T47D (cell line): Measurements from ENCODE around the gene TMEM238L.

Experiments used
- DNase-seq, 2 experiments: peaks; one replicate each; pipeline versions ENCODE4 v3.0.0 to v3.0.0-alpha.2; 2011 to 2012; ENCODE audit warnings: low read depth in 1 of 2, low spot score in 1 of 2
- JUND ChIP-seq: IDR thresholded peaks from 2 replicates; pipeline ENCODE4 v1.6.1; 2012; ENCODE audit warnings: low read depth
- in situ Hi-C: cut with HindIII; loops from 2 replicates; pipeline ENCODE4 v1.10.0; 2016; ENCODE audit warnings: low sequenced_read_pairs, low pct_unique_long_range_greater_than_20kb

Gene TMEM238L

DNA sequence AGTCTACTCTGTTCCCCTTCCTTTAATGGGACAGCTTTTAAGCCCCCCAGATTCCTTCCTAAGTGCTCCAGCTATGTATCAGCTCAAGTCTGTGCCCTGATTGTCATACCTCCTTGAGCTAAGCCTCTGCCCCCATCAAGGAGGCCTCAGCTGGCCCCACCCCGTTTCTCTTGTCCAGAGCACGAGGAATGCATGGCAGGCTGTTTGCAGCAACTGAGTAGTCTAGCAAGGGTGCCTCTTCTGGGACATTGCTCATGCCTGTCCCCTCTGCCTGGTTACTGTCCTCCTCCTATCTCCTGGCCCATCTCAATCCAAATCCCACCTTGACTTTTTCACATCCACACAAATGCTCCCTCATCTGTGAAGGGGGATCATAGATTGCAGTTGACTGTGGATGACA, 46.3 kb downstream of the TMEM238L start:
- in situ Hi-C loops, result no loop called here
- no peak for TF ChIP-seq JUND
- no peak for DNase-seq

DNA sequence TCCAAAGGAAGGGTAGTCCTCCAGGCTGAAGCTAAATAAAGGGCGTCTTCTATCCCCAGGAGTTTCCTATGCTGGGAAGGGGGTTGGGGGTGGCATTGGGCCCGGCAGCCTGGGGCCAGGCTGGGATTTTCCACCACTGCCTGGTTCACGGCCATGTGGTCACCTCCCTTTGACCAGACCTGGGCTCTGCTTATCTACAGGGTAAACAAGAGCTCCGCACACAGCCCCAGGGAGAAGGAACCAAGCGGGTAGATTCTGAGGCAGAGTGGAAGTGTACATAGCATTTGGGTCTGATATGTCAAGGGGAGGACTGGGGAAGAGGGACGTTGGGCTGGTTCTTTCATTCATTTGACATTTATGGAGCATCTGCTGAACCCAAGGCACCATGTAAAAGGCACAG, 46.8 kb downstream of the TMEM238L start:
- TF ChIP-seq JUND, result no peak
- in situ Hi-C loops, result no loop called here
- peak in 1 of 2 experiments; percentile 55 for DNase-seq

DNA sequence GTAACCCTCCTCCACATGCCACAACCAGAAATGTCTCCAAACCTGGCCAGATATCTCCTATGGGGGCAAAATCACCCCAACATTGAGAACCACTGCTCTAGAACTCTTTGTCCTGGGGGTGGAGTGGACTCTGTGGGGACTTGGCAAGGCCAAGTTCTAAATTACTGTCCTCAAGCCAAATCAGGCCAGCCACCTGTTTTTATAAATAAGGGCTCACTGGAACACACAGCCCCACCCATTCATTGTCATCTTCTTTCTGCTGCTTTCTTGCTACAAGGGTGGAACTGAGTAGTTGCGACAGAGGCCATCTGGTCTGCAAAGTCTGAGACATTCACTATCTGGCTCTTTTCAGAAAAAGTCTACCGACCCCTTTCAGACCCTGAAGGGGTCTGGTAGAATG, 47.3 kb downstream of the TMEM238L start:
- in situ Hi-C loops, result no loop called here
- TF ChIP-seq JUND, result no peak
- no peak for DNase-seq

DNA sequence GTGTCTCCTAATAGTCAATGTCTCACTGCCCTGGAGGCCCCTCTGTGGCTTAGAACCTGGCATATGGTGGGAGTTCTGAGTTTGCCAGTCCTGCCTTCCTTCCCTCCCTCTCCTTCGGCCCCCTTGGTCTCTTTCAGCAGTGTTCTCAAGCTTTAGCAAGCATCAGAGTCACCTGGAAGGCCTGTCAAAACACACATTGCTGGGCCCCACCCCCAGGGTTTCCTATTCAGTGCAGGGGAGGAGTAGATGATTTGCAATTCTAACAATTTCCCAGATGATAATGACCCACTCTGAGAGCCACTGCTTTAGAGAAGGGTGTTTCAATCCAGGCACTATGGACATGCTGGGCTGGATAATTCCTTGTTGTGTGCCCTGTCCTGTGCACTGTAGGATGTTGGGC, 47.7 kb downstream of the TMEM238L start:
- no peak for DNase-seq
- TF ChIP-seq JUND, result no peak
- in situ Hi-C loops, result no loop called here

DNA sequence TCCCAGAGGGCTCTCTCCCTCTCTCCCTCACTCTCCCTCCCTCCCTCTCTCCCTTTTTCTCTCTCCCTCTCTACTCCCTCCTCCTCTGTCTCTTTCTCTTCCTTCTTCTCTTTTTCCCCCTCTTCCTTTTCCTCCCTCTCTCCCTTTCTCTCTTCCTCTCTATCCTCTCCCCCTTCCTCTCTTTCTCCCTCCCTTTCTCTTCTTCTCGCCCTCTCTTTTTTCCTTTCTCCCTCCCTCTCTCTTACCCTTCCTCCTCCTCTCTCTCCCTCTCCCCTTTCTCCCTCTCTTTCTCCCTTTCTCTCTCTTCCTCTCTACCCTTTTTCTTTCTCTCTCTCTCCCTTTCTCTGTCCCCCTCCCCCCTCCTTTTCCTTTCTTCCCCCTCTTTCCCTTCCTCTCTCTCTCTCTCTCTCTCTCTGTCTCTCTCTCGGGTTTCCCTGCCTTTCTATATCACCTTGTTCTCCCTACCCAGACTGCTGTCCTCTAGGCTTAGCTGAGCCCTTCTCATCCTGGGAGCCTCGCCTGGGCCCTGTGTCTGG, 48.2 kb downstream of the TMEM238L start:
- TF ChIP-seq JUND, result no peak
- in situ Hi-C loops, result no loop called here
- DNase-seq, result no peak

DNA sequence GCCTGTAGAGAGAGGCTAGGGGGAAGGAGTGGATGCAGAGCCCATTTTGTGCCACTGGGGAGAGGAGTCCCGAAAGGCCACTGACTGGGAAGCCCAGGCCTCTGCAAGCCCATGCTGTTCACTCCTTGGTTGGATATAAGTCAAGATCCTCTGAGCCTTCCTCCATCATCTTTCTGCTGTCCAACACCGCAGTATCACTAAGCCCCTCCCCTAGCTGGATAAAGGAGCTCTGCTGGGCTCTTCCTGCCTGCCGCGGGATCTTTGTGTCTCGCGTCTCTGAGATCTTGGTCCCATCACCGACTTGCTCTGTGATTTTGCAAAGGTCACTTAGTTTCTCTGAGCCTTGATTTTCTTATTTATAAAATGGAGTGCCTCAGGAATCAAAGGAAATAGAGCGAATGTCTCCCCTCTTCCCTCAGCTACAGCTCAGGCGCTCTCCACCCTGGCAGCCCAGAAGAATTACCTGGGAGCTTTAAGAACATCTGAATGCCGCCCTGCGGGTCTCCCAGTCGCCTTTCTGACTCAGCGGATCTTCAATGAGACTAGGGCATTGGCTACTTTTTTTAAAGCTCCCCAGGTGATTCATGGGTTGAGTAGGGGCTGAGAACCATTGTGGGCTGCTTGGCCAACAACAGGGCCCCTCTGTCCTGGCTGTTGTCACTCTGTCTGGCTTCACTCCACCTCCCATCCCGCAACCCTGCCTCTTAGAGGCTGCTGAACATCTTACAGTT, 48.9 kb downstream of the TMEM238L start:
- TF ChIP-seq JUND, result no peak
- in situ Hi-C loops, result no loop called here
- no peak for DNase-seq

DNA sequence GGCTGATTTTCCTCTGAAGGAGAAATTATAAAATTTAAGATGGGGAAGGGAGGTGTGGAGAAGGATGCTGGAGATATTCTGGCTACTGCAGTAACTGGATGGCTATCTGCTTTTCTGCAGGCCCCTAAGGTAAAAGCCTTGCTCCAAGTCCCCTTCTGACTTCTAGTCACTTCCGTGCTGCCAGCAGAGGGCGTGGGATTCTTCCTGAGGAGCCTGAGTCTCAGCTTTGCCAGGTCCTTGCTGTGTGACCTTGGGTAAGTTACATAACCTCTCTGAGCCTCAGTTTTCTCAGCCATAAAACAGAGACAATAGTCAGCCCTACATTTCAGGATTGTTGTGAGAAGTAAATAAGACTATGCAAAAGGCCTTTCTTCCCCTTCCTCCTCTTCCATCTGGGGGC, 49.8 kb downstream of the TMEM238L start:
- TF ChIP-seq JUND, result no peak
- in situ Hi-C loops, result no loop called here
- peak; percentile 14 to 48 for DNase-seq

DNA sequence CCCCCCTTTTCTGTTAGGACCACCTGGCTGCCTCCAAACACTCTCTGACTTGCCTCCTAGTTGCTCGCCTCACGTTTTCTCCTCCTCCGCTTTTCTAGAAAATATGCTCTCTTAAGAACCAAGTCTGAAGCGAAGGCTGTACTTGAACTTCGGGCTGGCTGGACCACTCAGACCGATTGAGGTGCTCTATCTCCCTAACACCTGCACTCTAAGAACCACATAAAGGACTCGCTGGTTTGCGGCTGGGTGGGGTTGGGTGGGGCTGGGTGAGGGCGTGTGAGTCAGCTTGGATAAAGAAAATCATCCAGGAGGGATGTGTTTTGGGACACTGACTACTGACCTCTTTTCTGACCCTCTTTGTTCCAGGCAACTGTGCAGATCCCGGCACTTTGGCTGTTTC, 51.2 kb downstream of the TMEM238L start:
- in situ Hi-C loops, result no loop called here
- TF ChIP-seq JUND, result no peak
- DNase-seq, result no peak

DNA sequence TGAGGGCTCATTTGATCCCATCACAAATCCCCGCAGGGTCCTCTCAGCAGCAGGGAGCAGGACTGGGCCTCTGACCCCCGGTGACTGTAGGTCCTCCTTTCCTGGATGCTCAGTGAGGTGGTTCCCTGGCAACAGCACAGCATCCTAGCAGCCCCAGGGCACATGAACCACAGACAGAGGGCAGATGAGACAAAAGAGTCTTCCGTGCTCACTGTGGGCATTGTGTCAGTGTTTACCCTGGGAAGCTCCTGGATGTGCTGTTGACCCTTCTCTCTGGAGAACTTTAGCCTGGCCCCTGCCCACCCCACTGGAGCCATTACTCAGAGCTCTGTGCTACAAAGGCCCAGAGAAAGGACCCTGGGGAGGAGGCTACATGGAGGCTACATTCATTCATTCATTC, 52.3 kb downstream of the TMEM238L start:
- in situ Hi-C loops, result no loop called here
- no peak for TF ChIP-seq JUND
- no peak for DNase-seq

DNA sequence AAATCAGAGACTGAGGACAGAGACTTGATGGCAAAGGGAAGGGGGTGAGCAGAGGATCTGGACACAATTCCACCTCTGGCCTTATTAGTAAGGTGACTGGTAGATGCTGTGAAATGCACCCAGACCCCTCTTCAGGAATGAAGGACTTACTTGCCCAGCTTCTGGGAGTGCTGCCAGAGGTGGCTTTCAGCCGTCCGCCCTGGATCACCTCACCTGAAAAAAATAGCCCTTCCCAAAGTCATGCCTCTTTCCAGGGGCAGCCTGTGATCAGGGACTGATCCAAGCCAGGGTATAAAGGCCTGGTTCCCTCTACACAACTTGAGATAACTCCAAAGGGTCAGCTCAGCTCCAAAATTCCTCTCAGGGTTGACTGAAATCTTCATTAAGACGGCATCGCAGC, 53.7 kb downstream of the TMEM238L start:
- in situ Hi-C loops, result no loop called here
- no peak for DNase-seq
- TF ChIP-seq JUND, result no peak

DNA sequence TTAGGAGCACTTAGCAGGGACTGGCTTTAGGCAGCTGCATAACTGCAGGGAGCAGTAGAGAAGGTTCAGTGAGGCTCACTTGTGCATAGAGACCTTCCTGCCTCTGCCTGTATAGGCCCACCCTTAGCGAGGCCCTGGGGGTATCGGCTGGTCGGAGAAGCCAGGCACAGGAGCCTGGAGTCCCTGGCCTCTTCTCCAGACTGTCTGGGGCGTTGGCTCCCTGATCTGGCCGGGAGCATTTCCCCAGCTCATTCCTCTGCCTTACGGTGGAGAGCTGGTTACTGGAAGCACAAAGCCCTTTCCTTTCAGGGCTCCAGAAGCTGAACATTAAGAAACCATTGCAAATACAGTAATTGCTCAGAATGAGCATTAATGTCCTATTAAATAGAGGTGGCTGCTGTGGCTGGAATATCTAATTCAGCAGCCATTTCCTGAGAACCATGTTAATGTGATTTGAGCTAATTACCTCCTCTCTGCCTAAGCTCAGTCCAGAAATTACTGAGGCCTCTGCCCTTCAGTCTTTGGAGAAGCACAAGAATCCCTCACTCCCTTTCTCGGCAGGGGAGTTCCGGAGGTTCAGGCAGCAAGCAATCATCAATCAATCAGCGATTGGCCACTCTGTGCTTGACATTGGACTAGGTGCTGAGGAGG, 55.2 kb downstream of the TMEM238L start:
- in situ Hi-C loops, result no loop called here
- DNase-seq, result no peak
- TF ChIP-seq JUND, result no peak

DNA sequence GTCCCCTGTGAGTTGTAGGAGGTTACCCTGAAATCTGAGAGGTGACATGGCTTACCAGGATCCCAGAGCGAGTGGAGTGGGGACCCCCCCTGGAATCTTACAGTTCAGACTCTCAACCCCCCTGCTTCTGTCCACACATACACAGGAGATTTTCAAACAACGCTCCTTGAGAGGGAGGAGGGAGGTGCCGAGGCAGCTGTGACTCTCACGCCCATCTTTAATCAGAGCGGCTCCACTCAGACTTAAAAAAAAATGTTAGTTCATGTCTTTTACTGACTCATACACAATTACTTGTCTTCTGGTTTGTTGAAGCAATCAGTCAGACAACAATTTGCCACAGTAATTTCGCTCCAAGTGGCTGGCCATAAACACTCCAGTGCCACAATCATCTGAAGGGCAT, 58.7 kb downstream of the TMEM238L start:
- no peak for TF ChIP-seq JUND
- DNase-seq, result no peak
- in situ Hi-C loops, result no loop called here
